Measurements from ENCODE around the gene ACSM3.
A peak's percentile ranks its signal among the peaks of the same experiment; 100 is the strongest.
"Not testable (repeated sequence)": the region's sequence is repeated elsewhere in the genome, so short reads cannot be mapped to it uniquely, and the experiment has no call there.

ACSM3 gene

GRCh38 chr16:20755799-20756198 is 8.0 kb upstream of the ACSM3 start:
- DNase-seq (ENCODE audit: low read depth in 2 of 2), result not testable (repeated sequence)

GRCh38 chr16:20760346-20760745 is 3.5 kb upstream of the ACSM3 start:
- no peak for DNase-seq (ENCODE audit: low read depth in 2 of 2)

- DNase-seq (ENCODE audit: low read depth in 2 of 2), result no peak
Measured at GRCh38 chr16:20761175-20761574, 2.6 kb upstream of the ACSM3 start.

- no peak for DNase-seq (ENCODE audit: low read depth in 2 of 2)
Measured at GRCh38 chr16:20762404-20763123, 1.2 kb upstream of the ACSM3 start.

- DNase-seq (ENCODE audit: low read depth in 2 of 2), result not testable (repeated sequence)
Measured at GRCh38 chr16:20764448-20764847, 634 bp downstream of the ACSM3 start.

GRCh38 chr16:20765732-20766131 is 1.9 kb downstream of the ACSM3 start:
- DNase-seq (ENCODE audit: low read depth in 2 of 2), result no peak

- DNase-seq (ENCODE audit: low read depth in 2 of 2), result no peak
Measured at GRCh38 chr16:20766294-20766693, 2.5 kb downstream of the ACSM3 start.

- no peak for DNase-seq (ENCODE audit: low read depth in 2 of 2)
Measured at GRCh38 chr16:20767577-20767976, 3.8 kb downstream of the ACSM3 start.

GRCh38 chr16:20768121-20768520 is 4.3 kb downstream of the ACSM3 start:
- DNase-seq (ENCODE audit: low read depth in 2 of 2), result no peak

GRCh38 chr16:20768818-20769217 is 5.0 kb downstream of the ACSM3 start:
- no peak for DNase-seq (ENCODE audit: low read depth in 2 of 2)

GRCh38 chr16:20773679-20774078 is 9.9 kb downstream of the ACSM3 start:
- no peak for DNase-seq (ENCODE audit: low read depth in 2 of 2)

GRCh38 chr16:20774703-20775362 is 11.0 kb downstream of the ACSM3 start:
- peak in 1 of 2 experiments; percentile 12 for DNase-seq (ENCODE audit: low read depth in 2 of 2)

GRCh38 chr16:20781697-20782096 is 17.9 kb downstream of the ACSM3 start:
- DNase-seq (ENCODE audit: low read depth in 2 of 2), result no peak

- no peak for DNase-seq (ENCODE audit: low read depth in 2 of 2)
Measured at GRCh38 chr16:20782470-20782869, 18.7 kb downstream of the ACSM3 start.

- DNase-seq (ENCODE audit: low read depth in 2 of 2), result no peak
Measured at GRCh38 chr16:20784204-20784603, 20.4 kb downstream of the ACSM3 start.

- no peak for DNase-seq (ENCODE audit: low read depth in 2 of 2)
Measured at GRCh38 chr16:20789130-20789529, 25.3 kb downstream of the ACSM3 start.

GRCh38 chr16:20791923-20792612 is 28.3 kb downstream of the ACSM3 start:
- peak in 1 of 2 experiments; percentile 3 for DNase-seq (ENCODE audit: low read depth in 2 of 2)

GRCh38 chr16:20798364-20798763 is 34.5 kb downstream of the ACSM3 start:
- no peak for DNase-seq (ENCODE audit: low read depth in 2 of 2)

- peak; percentile 6 to 8 for DNase-seq (ENCODE audit: low read depth in 2 of 2)
Measured at GRCh38 chr16:20799599-20799998, 35.8 kb downstream of the ACSM3 start.

- DNase-seq (ENCODE audit: low read depth in 2 of 2), result no peak
Measured at GRCh38 chr16:20801278-20801677, 37.5 kb downstream of the ACSM3 start.

- DNase-seq (ENCODE audit: low read depth in 2 of 2), result peak; percentile 2 to 3
Measured at GRCh38 chr16:20803192-20803560, 39.4 kb downstream of the ACSM3 start.

- peak; percentile 2 to 4 for DNase-seq (ENCODE audit: low read depth in 2 of 2)
Measured at GRCh38 chr16:20803561-20804214, 39.9 kb downstream of the ACSM3 start.

All from fibroblast of skin of left quadriceps (primary cell).